HG03135 (cell line): ENCODE results near the gene MPPED2.
"Not testable (repeated sequence)": the region's sequence is repeated elsewhere in the genome, so short reads cannot be mapped to it uniquely, and the experiment has no call there.

Source experiments
- ATAC-seq: cut with Tn5 transposase; IDR thresholded peaks from one replicate; pipeline ENCODE4 v1.9.1; 2021; ENCODE audit warnings: mild to moderate bottlenecking, moderate library complexity; ENCODE audit not compliant: unreplicated experiment

The MPPED2 gene

GRCh38 chr11:30579415-30580175 lies 6.6 kb downstream of the MPPED2 start:
- ATAC-seq = no peak

- ATAC-seq = no peak
Measured at GRCh38 chr11:30578406-30578805, 7.7 kb downstream of the MPPED2 start.

GRCh38 chr11:30573951-30574350 lies 12.2 kb downstream of the MPPED2 start:
- no peak for ATAC-seq

GRCh38 chr11:30568931-30569330 lies 17.2 kb downstream of the MPPED2 start:
- ATAC-seq = no peak

- no peak for ATAC-seq
Measured at GRCh38 chr11:30567644-30568043, 18.5 kb downstream of the MPPED2 start.

GRCh38 chr11:30567120-30567519 lies 19.0 kb downstream of the MPPED2 start:
- no peak for ATAC-seq

- ATAC-seq = no peak
Measured at GRCh38 chr11:30566482-30566881, 19.7 kb downstream of the MPPED2 start.

- no peak for ATAC-seq
Measured at GRCh38 chr11:30565027-30565426, 21.1 kb downstream of the MPPED2 start.

GRCh38 chr11:30561691-30562415 lies 24.3 kb downstream of the MPPED2 start:
- ATAC-seq = no peak

GRCh38 chr11:30560206-30561106 lies 25.7 kb downstream of the MPPED2 start:
- ATAC-seq = no peak

GRCh38 chr11:30559004-30559403 lies 27.1 kb downstream of the MPPED2 start:
- ATAC-seq = no peak

GRCh38 chr11:30554587-30554986 lies 31.6 kb downstream of the MPPED2 start:
- ATAC-seq = not testable (repeated sequence)

- ATAC-seq = no peak
Measured at GRCh38 chr11:30553521-30554110, 32.5 kb downstream of the MPPED2 start.

- ATAC-seq = no peak
Measured at GRCh38 chr11:30552839-30553238, 33.3 kb downstream of the MPPED2 start.

GRCh38 chr11:30550022-30550542 lies 36.1 kb downstream of the MPPED2 start:
- no peak for ATAC-seq

- ATAC-seq = no peak
Measured at GRCh38 chr11:30549565-30549964, 36.6 kb downstream of the MPPED2 start.

- no peak for ATAC-seq
Measured at GRCh38 chr11:30546334-30546733, 39.8 kb downstream of the MPPED2 start.

GRCh38 chr11:30545507-30545906 lies 40.6 kb downstream of the MPPED2 start:
- no peak for ATAC-seq

GRCh38 chr11:30543066-30543465 lies 43.1 kb downstream of the MPPED2 start:
- no peak for ATAC-seq

GRCh38 chr11:30540781-30541180 lies 45.4 kb downstream of the MPPED2 start:
- no peak for ATAC-seq

- no peak for ATAC-seq
Measured at GRCh38 chr11:30538251-30538650, 47.9 kb downstream of the MPPED2 start.
